Measurements from ENCODE around the gene TICRR.

DNA sequence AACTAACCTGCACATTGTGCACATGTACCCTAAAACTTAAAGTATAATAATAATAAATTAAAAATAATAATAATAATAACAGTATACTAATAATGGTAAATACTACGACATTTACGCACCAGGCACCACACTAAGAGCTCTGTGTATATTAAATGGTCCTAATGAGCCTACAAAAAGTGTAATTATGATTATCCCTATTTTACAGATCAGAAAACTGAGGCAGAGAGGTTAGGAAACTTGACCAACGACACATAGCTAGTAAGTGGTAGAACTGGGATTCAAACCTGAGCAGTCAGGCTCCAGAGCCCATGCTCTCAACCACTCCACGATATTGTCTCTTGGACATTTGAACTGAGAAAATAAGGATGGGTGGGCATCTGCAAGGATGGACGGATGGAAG is 65.0 kb downstream of the TICRR start:
- no peak for TF ChIP-seq POLR2A (IDR thresholded peaks at IDR 0.05)
- TF ChIP-seq, protein P1, sequence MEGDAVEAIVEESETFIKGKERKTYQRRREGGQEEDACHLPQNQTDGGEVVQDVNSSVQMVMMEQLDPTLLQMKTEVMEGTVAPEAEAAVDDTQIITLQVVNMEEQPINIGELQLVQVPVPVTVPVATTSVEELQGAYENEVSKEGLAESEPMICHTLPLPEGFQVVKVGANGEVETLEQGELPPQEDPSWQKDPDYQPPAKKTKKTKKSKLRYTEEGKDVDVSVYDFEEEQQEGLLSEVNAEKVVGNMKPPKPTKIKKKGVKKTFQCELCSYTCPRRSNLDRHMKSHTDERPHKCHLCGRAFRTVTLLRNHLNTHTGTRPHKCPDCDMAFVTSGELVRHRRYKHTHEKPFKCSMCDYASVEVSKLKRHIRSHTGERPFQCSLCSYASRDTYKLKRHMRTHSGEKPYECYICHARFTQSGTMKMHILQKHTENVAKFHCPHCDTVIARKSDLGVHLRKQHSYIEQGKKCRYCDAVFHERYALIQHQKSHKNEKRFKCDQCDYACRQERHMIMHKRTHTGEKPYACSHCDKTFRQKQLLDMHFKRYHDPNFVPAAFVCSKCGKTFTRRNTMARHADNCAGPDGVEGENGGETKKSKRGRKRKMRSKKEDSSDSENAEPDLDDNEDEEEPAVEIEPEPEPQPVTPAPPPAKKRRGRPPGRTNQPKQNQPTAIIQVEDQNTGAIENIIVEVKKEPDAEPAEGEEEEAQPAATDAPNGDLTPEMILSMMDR (IDR thresholded peaks at IDR 0.05) = no peak
